GDM1 (cell line): ENCODE results near the gene DUSP22.

ENCODE experiments used
- DNase-seq: peaks from one replicate; lab custom pipeline; 2025; lab: John Stamatoyannopoulos, UW

Gene DUSP22

DNA sequence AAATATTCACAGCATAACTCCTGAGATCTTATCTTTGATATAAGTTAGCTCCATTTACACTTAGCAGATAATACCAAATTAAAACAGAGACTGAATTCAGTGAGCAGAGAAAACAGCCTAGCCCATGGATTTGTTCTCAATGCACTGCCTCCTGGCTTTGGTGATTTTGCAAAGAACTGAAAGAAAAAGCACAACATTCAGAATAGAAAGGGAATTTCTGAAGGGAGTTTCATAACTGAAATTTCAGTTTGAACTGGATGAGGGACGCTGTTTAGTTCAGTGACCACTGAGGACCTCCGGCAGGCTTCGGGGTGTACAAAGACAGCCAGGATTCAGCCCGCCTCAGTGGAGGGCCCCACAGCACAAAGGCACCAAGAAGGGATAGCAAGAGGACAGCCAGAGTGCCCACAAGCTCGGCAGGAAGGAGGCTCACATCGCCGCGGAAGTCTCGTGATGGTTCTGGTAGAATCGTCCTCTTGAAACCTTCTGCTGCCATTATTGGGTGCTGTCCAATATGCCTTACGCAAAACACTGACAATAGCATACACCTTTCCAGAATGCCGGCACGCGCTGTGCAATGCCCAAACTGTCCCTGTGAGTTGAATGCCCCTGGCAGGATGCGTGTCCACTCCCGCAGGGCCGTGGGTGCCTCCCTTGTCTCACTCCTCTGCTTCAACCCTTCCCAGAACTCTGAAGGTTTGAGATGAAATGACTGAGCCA, 89.6 kb downstream of the DUSP22 start:
- DNase-seq: no peak

DNA sequence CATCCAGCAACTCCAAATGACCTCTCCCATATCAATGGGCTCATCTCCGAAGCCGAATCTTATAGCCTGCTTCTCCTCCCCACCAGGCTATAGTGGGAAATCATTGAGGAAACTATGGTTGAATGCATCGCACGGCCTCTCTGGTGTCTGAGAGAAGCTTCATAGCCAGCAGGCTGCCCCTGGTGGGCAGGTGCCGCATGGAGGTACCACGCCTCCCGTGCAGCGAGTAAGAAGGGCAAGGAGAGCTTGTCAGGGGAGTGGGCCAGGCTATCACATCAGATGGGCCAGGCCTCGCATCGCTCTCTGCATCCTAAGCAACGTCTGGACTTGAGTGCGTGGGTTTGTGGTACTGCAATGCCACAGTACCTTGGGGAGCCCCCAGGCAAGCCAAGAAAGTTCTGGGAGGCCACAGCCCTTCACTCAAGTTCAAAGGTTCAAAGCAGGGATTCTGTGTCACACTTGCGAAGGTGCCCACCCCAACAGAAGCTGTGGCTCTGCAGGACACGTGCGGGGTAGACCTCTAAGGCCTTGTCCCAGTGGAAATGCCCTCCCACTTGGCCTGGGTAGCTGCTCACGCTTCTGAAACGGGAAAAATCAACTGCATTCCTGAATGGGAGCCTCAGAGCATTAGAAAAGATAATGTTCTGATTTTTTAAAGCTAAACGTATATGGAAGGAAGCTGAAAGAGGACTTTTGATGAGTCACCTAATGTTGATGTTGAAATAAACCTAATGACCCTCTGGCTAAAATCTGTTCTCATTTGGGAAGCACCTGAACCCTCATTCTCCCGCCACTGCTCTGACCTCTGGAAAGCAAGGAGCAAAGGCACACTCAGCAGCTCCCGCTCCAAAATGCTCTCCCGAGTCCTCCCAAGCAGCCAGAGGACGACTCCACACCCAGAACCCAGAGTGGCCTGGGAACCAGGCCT, 90.9 kb downstream of the DUSP22 start:
- no peak for DNase-seq

DNA sequence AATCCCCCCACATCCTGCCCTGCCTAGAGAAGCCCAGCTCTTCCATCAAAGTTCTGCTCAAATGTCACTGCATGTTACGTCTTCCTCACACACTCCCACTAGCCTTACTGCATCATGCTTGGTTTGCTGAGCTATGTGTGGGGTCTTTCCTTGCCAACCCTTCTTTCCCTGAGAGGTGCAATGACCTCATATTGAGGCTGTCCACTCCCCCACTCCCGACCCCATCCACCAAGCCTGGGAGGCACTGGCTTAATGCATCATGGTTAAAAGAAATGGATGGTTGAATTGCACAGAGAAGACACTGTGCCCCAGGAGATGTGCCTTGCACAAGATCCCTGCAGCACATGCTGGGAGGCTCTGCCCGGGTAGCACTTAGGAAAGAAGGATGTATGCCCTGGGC, 91.6 kb downstream of the DUSP22 start:
- no peak for DNase-seq

DNA sequence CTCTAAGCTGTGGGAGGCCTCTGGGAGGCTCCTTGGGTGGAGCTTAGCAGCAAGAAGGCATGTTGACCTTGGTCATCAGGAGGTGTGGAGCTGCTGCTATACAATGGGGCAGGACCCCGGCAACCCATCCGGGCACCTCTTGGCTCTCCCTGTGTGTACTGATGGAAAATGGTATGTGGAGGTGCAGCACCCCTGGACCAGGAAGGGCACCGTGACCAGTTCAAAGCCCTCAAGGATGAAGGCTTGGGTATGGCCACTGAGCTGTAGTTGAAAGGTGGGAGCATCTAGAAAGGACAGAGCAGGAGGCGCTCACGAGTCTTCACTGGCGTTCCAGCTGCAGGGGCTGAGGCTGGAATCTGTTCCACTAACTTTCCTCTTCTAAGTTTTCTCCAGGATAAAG, 92.6 kb downstream of the DUSP22 start:
- no peak for DNase-seq

DNA sequence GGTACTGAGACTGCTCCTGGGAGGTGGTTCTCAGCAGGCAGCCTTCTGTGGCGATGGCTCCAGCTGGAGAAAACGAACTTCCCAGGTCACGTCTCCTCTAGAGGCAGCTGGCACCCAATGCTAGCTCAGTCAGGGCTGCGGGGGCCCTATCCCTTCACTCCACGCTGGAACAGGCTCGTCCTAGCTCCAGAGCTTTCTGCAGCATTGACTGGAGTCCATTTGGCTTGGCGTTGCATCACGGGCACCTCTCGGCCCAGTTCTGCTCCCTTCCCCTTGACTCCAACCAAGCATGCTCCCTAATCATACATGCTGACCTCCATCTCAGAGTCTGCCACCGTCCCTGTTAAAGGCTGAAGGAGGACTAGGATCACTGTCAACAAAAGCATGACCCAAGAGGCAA, 93.3 kb downstream of the DUSP22 start:
- DNase-seq: no peak

GRCh38 chr6:386688-387266, 94.5 kb downstream of the DUSP22 start:
- DNase-seq: no peak

GRCh38 chr6:387293-387741, 95.0 kb downstream of the DUSP22 start:
- DNase-seq: no peak

DNA sequence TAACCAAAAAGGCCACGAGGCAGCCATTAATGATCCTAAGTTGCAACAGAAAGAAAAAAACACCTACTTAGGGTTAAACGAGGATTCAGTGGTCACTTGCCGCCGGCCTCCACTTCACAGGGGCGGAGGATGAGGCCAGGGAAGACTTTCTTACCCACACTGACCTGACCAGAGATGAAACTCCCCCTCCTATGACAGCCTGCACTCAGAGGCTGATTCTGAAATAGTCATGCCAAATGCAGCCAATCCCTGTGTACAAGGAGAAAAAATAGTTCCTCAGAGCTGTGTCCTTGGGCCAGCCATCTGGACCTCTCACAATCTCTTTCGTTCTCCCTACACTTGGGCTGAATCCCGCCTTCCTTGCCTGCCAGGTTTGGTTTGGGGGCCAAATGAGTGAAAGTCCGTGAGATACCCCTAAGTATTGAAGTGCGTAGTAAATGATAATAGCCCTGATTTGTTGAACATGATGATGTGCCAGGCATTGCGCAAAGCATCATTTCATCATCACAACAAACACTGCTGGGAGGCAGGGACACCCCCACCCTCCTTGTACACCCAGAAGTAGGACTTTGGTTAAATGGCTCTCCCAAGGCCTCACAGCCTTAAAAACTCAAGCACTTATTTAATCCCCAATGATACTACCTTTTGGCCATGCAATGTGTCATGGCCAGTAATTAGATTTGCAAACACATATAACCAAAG, 96.1 kb downstream of the DUSP22 start:
- DNase-seq: no peak

DNA sequence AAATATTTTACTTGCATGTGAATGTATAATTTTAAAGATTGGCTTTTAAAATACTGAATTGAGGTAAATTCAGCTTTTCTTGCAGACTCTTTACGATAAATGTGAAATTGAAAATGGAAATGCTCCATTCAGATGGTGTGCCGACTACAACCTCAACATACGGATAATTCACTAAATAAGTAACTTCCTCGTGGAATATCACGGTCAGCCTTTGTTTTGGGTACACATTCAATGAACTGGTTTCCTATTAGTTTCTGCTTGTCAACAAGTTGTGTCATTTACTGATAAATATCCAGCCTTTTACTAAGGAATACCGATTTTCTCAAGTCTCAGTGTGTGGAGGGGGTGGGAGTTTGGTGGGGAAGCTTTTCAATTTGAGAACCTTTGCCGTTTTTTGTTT, 96.9 kb downstream of the DUSP22 start:
- no peak for DNase-seq

DNA sequence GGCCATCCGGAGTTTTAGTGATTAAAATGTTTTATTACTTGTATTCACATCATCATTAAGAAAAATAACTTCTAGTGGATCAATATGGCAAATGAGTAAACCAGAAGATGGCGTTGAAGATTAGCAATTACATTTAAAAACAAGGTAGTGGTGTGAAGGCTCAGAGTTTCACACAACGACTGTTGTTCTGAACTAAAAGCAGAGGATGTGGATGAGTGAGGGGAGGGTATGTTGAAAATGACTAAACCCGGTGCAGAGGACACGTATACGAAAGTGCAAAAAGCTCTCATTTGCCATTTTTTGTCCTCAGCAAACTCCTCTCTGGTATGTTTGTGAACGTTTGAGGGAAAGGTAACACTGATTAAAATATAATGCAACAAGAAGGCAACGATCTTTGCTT, 97.3 kb downstream of the DUSP22 start:
- no peak for DNase-seq

GRCh38 chr6:390914-391558, 98.7 kb downstream of the DUSP22 start:
- DNase-seq: no peak

DNA sequence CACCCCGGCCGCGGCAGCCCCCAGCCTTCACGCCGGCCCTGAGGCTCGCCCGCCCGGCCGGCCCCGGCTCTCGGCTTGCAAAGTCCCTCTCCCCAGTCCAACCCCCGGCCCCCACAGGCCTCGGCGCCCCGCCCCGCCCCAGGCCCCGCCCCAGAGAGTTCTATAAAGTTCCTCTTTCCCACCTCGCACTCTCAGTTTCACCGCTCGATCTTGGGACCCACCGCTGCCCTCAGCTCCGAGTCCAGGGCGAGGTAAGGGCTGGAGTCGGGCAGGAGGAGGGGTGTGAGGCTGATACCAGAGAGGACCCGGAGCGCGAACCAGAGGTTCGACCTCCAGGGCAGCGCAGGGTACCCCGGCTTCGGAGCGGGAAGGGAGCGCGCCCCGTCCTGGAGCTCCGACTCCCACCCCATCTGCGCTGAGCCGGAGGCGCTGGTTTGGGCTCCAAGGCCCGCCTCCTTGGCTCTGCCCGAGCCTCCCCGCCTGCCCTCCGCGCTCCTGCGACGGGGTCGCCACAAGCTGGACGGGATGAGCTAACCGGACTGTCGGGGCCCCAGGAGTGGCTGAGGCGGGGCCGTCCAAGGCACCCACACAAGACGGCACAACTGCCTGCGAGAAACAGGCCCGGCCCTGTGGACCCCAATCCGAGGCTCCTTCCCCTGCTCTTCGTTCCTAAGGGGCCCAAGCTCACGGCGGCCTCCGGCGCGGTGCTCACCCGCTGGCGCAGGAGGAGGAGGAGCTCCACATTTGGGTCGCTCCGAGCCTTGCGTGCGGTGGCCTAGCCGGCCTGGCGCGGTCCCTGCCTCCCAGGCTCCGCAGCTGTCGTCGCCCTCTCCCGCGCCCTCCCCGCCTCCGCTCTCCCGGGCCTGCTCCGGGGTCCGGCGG, 99.5 kb downstream of the DUSP22 start, which contains the start of gene IRF4:
Gene IRF4, plus strand, starts transcription at position 194 of the 882 bp plus-strand sequence. CDS start 1,401 bp downstream, outside the sequence.
- DNase-seq: no peak

- no peak for DNase-seq
Observed at GRCh38 chr6:392441-393390, 100.4 kb downstream of the DUSP22 start.

GRCh38 chr6:393391-394221, 101.3 kb downstream of the DUSP22 start:
- no peak for DNase-seq

DNA sequence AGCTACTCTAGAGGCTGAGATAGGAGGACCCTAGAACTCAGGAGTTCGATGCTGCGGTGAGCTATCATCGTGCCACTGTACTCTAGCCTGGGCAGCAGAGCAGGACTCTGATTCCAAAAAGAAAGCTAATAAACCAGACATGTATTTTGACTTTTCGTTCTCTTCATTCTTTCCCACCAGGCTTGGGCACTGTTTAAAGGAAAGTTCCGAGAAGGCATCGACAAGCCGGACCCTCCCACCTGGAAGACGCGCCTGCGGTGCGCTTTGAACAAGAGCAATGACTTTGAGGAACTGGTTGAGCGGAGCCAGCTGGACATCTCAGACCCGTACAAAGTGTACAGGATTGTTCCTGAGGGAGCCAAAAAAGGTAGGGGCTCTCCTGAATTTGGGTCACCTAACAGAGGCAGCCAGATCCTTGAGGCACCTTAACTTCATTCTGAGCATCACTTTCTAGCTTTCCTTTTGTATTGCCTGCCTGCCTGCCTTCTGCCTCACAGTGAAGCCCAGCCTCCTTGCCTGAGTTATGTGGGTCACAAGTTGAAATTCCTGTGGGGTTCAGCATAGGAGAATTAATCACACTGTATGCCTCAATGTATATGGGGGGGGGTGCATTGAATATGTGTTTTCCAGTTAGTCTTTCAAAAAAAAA, 102.5 kb downstream of the DUSP22 start:
- no peak for DNase-seq

DNA sequence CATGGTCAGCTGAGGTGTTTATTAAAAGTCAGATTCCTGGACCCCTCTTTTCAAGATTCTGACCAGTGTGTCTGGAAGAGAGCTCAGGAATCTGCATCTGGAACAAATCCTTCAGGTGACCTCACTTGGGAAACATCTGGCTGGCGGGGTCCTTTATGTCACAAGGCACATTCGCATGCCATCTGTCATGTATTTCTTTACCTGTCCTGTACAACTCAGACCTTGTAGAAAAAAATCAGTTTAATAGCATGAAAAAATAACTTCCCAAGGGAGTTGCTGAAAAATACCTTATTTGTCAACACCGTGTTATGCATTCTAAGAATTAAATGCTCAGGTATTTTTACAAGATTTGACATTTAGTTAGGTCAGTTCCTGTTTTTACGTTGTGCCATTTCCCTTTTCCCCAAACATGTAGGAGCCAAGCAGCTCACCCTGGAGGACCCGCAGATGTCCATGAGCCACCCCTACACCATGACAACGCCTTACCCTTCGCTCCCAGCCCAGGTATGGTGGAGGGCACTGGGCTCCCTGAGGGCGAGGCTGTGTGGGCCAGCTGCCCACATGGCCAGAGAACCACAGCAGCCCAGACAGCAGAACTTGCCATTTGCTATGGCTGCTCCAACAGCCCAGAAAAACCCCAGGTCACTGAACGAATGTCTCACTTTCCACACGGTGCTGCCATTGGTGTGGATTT, 103.3 kb downstream of the DUSP22 start:
- no peak for DNase-seq

- no peak for DNase-seq
Observed at GRCh38 chr6:396126-396520, 103.8 kb downstream of the DUSP22 start.
